T-helper 1 cell (primary cell): ENCODE results near the gene CDC23.
A peak's percentile ranks its signal among the peaks of the same experiment; 100 is the strongest.
"Not testable (repeated sequence)": the region's sequence is repeated elsewhere in the genome, so short reads cannot be mapped to it uniquely, and the experiment has no call there.

Source experiments
- DNase-seq, 5 donors: peaks; one replicate each; pipeline ENCODE4 v3.0.0-alpha.2; 2012 to 2020
- total RNA-seq, 4 donors: gene quantifications; one replicate each; lab custom pipeline; 2026; lab: John Stamatoyannopoulos, UW

Gene CDC23, protein sequence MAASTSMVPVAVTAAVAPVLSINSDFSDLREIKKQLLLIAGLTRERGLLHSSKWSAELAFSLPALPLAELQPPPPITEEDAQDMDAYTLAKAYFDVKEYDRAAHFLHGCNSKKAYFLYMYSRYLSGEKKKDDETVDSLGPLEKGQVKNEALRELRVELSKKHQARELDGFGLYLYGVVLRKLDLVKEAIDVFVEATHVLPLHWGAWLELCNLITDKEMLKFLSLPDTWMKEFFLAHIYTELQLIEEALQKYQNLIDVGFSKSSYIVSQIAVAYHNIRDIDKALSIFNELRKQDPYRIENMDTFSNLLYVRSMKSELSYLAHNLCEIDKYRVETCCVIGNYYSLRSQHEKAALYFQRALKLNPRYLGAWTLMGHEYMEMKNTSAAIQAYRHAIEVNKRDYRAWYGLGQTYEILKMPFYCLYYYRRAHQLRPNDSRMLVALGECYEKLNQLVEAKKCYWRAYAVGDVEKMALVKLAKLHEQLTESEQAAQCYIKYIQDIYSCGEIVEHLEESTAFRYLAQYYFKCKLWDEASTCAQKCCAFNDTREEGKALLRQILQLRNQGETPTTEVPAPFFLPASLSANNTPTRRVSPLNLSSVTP
- total RNA-seq: 9.4 to 25.4 (median 19.1) reads per million in 4 donors

DNA sequence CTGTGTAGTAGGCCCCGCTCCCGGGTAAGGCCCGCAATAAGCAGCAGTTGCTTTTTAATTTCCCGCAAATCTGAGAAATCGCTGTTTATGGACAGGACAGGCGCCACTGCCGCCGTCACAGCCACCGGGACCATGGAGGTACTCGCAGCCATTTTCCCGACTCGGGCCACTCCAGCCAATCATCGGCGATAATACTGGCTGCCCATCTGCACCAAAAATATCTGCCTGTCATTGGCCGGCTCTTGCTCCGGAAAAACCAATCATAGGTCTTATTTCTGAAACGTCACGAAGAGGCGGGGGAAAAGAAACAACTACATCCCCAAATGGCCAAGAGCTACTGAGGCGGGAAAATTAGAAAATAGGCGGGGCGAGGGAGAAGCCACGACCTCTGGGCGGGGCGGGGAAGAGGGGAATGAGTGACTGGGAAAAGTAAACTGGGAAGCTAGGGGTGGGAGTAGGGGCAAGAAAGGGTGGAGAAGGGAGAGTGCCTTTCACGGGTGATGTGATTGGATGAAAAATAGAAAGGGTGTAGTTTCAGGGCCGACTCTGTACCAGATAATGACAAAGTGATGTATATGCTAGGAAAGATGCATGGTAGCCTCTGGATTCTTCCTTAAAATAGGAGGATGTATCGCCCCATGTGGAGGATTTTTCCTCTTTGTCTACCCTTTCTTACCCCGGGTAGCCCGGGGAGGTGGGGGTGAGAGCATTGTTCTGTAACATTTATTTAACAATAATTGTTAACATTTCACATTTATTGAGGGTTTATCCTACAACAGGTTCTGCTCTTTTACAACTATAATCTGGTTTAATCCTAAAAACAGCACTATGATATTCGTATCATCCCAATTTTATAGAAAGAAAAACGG, at the start of gene CDC23:
TSS of gene CDC23 (minus strand) at position 163 of the 869 bp plus-strand sequence. CDS start at position 152, 11 bp downstream.
- DNase-seq: peak; percentile 74 to 96 (median 89)

DNA sequence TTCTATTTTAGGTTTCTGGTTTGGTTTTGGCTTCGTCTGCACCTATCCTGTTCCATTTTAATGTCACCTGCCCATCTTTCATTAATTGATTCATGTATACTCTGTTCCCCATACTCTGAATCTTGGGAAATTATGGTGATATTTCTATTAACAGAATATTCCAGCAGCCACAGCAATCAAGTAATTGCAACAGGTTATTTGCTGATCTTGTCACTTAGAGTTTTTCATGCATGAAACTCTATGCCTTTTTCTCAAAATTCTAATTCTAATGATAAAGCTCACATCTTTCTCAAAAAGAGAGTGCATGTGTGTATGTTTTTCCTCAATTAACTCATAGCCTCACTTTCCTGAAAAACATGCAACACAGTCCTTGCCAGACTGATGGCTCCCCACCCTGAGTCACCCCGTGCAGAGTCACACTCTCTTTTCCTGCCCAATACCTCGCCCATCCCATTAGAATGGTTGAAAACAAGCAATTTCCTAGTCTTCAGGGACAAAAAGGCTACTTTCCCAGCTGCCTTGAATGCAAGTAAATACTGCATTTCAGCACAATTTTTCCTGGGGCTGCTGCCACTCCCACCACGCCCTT, 45.7 kb upstream of the CDC23 start:
- no peak for DNase-seq

DNA sequence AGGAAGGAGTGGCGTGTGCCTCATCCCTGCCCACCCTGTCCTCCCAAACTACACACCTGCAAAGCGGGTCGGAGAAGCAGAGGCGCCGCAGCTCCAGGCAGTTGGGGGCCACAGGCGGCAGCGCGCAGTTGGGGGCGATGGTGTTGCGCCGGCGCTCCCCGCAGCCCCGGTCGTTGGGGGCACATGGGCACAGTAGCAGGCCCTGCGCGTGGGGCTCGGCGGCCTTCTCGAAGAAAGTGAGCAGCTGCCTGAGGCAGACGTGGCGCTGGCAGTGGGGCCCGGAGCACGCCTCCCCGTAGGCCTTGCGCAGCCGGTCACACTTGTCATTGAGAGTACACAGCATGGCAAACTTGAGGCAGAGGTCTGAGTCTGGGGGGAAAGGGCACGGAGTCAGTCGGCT, 44.5 kb upstream of the CDC23 start:
- DNase-seq: no peak

DNA sequence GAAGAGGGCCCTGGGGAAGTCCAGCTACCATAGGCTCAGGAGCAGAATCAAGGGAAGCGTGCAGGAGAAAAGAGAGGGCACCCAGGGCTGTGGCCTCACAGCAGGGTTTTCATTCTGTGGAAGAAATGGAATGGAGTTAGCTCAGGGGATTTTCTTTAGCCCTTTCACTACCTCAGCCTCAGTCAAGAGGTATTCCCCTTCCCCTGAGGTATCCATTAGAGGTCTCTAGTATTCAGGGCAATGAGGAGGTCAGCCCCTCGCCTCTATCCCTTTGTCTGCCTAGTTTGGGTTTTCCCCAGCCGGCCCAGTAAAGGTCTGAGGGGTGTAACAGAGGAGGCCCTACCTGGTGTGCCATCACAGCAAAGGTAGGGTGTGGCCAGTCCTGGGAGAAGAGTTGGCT, 39.8 kb upstream of the CDC23 start:
- no peak for DNase-seq

DNA sequence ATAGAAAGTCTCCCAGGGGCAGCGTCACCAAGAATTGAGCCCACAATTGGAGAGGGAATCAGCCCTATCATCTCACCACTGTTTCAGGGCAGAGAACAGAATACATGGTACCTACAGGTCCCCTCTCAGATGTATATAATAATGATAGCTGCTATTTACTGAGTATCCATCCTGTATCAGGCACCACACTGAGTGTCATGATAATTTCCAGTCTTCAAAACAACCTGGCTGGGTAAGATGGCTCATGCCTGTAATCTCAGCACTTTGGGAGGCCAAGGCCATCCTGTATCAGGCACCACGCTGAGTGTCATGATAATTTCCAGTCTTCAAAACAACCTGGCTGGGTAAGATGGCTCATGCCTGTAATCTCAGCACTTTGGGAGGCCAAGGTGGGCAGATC, 34.7 kb upstream of the CDC23 start:
- DNase-seq: not testable (repeated sequence)

DNA sequence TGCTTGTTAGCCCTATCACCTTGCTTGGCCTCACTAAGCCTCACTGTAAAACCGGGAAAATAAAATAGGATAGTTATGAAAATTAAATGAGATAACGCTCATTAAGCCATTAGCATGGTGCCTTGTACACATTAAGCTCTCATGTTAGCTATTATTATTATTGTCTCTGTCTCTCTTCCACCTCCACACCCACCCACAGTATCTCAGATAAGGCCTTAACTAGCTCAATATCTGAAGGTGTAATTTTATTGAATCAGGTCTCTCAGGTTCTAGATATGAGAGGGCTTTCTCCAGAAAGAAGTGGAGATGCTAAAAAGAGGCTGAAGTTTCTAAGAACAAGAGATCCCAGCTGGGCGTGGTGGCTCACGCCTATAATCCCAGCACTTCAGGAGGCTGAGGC, 33.7 kb upstream of the CDC23 start:
- no peak for DNase-seq

DNA sequence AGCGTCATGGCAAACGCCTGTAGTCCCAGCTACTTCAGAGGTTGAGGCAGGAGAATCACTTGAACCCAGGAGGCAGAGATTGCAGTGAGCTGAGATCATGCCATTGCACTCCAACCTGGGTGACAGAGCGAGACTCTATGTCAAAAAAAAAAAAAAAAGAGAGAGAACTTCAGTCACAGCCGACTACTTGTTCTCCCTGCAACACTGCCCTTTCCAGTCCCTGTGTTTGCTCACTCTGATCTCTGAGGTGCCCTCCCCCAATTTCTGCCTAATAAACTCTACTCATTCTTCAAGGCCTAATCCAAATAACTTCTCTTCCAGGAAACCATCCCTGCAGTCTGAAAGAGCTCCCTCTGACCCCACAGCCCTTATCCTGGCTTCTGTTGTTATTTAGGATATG, 33.2 kb upstream of the CDC23 start:
- DNase-seq: no peak

DNA sequence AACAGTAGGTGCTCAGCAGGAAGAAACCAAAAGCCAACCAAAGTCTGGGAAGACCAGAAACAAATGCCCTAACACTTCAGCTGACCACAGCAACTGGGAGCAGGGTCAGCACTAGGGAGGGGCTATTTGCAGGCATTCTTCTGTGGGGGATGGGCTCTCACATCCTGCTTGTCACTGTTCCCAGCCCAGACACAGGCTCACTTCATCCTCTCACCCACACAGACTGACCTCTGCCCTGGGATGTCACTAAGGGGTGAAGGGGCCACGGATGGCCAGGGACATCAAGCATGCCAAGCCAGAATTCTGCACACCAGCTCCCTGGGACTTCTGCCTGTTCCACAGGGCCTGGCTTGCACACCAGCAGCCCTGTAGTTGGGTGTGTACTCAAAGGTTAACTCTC, 32.6 kb upstream of the CDC23 start:
- DNase-seq: no peak

DNA sequence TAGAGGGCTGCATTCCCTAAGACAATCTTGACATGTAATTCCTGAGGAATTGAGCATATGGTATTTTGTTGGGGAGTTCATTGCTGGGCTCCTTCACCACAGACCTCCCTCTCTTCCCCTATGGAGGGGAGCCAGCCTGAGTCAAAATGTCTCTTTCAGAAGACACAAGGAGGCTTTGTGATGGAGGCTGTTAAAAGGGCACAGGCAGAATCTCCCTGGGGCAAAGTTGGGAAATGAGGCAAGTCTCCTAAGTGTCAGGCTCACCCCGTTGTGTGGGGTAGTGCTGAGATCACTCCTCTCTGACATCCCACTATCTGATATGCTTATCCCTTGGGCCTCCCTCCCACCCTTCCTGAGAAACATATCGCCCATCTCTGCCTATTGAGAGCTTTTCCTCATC, 30.7 kb upstream of the CDC23 start:
- DNase-seq: no peak

DNA sequence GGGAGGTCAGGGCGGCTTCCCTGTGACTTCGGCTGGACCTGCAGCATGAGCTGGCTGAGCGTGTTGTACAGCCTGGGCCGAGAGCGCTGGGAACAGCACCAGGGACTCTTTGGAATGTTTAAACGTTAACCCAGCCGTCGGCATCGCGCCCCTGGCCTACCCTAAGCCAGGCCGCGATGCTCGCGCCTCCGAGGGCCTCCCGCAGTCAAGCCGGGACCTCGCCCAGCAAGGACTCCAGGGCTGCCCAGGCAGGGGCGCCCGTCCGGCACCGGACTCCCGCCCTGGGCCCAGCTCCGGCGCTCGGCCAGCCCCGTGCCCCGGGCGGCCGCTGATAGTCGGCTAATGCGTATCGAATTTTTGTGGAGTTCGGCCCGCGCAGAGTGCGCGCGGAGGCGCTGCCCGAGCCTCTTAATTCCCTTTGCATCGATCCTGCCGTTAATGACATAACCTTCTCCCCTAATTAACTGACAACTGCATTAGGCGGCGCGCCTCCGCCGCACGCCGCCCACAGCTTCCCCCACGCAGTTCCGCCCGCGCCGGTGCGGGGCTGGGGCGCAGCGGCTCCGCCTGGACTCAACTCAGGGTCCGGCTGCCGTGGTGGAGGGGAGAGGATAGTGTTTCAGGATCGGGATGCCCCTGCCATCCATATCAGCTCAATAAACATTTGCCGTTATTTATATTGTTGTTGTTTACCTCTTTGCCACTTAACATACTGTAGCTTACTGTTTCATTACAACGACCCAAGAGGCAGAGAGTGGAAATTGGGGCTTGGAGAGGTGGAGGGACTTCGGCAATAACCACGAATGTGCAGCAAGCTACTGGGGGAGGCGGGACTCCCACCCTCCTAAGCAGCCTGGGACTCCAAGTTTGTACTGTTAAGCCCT, 28.8 kb upstream of the CDC23 start:
- DNase-seq: peak in 3 of 5 donors; percentile 1 to 13 (median 2)

DNA sequence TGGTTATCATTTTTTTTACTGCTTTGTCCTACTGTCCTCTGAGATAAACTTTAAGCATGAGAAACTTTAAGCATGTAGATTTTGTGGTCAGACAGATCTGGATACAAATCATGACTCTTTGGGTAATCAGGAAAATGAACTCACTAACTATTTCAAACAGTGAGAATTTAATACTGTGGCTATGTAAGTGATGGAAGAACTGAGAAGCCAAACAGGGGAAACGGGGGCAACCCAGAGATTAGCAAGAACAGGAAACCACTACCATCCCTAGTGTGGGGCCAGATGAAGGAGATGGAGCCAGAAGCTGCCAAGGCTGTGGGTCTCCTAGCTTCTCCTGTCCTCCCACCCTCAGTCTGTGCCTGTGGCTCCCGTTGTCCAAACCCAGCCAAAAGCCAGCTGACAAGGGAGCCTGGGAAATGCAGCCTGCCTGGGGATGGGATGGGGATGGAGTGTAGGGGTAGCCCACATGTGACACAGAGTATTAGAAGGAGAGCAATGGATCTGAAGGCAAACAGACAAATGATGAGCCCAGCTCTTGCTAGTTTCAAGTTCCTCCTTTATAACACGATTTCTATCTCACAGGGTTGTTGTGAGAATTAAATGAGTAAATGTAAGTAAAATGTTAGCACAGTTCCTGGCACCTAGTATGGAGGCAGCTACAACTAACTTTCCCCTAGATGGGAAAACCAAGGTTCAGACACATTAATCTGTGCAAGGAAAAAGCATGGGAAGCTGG, 27.7 kb upstream of the CDC23 start:
- no peak for DNase-seq

DNA sequence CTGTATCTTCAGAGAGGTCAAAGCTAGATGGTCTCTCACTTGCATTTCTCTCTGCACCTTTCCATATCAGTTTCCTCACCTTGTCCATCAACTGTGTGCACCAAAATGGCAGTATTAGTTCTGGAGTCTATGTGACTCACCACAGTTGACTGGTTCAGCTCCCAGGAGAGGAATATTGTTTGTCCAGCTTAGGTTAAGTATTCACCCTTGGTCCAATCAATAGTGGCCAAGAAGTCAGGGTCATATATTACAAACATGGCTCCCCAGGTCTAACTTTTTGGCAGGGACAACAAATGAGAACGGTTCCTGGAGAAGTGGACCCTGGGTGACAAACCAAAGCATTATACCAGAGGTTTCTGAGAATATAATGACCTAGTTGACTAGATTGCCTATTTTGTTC, 24.9 kb upstream of the CDC23 start:
- DNase-seq: no peak

DNA sequence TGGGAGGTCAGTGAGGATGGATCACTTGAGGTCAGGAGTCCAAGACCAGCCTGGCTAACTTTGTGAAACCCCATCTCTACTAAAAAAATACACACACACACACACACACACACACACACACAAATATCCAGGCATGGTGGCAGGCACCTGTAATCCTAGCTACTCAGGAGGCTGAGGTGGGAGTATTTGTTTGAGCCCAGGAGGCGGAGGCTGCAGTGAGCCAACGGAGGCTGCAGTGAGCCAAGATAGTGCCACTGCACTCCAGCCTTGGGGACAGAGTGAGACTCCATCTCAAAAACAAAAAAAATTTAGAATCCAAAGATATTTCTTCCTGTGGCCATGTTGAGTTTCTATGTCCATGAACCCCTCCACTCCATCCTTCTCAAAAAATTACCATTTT, 21.5 kb upstream of the CDC23 start:
- no peak for DNase-seq

DNA sequence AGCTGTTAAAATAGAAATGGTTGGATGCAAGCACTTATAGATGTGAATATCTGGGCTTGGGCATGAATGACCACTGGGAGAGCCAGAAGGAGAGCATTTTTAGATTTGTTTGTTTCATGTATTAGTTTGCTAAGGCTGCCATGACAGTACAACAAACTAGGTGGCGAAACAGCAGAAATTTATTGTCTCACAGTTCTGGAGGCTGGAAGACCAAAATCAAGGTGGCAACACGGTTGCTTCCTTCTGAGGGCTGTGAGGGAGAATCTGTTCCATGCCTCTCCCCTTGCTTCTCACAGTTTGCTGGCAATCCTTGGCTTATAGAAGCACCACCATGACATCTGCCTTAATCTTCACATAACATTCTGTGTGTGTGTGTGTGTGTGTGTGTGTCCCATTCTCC, 20.2 kb upstream of the CDC23 start:
- no peak for DNase-seq

DNA sequence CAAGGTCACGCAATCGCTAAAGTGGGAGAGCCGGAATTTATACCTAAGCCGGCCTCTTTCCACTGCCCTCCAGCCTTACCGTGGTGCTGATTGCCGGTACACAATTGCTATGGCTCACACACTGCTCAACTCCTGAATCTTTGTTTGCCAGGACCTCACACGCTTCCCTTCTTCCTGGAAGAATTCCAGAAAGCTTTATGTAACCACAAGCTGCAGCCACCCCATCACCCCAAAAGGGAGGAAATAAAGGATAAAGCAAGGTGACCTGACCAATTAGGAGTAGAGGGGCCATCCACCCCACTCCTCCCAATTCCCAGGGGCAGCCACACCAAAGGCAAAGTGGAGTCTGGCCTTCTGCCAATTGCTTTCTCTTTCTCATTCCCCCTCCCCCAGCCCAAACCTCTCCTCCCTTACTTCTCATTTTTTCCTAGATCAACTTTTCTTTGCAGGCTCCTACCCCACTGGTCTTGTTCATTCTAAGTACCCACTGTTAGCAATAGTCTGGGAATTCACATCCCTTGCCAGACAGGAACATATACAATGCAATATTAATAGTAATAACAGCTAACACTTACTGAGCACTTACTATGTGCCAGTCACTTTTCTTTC, 18.0 kb upstream of the CDC23 start:
- DNase-seq: no peak

DNA sequence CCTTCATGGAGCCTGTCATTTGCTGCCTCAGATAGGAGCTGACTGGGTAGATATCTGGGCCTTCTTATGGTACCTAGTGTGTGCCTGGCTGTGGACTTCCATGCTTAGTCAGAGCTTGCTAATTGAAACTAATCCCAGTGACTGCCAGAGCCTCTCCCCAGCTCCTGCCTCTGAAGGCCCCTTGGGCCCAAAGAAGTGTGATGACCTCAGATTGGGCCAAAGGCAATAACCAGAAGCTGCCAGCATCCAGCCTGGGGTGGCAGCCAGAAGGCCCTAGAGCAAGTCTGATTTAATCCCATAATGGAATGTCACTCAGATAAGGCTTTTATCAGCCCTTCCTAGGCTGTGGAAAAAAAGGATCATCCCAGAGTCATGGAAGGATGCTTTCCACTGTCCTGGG, 17.1 kb upstream of the CDC23 start:
- no peak for DNase-seq

DNA sequence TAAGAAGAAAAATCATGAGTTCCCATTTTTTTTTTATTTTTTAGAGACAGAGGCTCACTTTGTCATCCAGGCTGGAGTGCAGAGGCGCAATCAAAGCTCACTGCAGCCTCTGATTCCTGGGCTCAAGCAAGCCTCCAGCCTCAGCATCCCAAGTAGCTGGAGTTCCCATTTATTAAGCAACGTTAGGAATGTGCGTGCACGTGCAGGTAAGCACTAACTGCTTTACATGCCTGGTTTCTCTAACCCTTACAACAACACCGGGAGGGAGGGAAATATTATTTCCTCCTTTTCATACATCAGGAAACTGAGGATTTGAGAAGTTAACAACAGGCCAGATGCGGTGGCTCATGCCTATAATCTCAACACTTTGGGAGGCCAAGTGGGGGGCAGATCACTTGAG, 16.3 kb upstream of the CDC23 start:
- no peak for DNase-seq

DNA sequence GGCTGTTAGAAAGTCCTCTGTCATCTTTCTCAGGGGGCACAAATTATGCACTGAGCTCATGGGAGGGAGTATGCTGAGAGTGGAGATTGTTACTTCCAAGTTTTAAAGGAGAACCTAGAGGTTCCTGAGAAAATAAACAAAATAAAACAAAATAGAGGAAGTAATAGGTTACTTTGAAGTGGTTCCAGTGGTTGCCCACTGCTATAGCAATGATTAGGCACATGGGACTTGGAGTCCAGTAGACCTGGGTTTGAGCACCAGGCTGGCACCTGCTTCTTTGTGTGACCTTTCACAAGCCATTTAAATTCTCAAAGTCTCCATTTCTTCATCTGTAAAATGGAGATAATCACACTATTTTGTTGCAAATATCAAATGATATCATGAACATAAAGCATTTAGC, 13.8 kb upstream of the CDC23 start:
- DNase-seq: no peak

DNA sequence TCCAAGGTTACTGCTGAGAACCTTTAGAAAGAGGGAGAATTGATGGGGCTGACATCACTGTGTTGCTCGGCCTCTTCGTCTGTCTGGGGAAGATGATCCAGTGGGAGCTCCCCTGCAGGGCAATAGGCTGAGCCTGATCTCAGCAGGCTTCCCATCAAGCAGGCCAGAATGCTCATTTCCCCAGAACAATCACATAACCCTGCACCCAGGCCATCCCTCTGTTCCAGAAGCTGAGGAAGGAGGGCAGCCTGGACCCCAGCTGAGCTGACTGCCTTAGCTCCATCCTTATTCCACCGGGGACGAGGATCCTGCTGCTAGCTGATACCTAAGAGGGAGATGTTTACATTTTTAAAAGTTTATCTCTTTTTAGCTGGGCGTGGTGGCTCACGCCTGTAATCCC, 11.6 kb upstream of the CDC23 start:
- DNase-seq: no peak

DNA sequence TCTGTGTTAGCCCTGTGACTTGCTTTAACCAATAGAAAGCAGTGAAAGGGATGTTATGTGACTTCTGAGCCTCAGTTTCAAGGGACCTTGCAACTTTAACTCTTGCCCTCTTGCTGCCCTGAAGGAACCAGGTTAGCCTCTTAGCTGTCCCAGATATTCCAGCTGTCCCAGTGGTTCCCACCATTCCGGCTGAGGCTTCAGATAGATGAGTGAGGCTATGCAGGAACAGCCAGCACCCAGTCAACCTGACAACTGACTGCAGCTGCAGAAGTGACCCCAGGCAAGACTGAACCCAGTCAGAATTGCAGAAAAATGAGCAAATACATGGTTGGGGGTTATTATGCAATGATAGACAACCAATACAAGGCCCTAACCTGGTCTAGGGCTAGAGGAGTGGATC, 10.4 kb upstream of the CDC23 start:
- DNase-seq: no peak

DNA sequence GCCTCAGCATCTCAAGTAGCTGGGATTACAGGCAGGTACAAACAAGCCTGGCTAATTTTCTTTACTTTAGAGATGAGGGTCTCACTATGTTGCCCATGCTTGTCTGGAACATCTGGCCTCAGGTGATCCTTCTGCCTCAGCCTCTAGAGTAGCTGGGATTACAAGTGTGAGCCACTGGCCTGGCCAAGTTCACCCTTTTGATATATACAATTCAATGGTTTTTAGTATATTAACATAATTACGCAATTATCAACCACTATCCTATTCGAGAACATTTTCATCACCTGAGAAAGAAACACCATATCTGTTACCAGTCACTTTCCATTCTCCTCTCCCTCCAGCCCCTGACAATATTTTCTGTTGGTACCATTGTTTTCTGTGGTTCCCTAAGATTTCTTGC, 3.7 kb upstream of the CDC23 start:
- no peak for DNase-seq
